Fibroblast of lung (primary cell): ENCODE data around the gene STXBP2. TPM values are rescaled to one million over a fixed set of nuclear protein-coding genes. Genes with fewer than 3 reads are reported as not detected.
A peak's percentile ranks its signal among the peaks of the same experiment; 100 is the strongest.

Experiments used
- DNase-seq, 2 donors: peaks; one replicate each; pipeline versions ENCODE4 v3.0.0 to v3.0.0-alpha.2; 2010; ENCODE audit warnings: low read depth in 2 of 2
- H2AFZ ChIP-seq: 2 replicates; pipeline ENCODE4 v1.5.1; 2012; ENCODE audit warnings: low read length, control low read depth, inconsistent platforms
- H3K27ac ChIP-seq: 2 replicates; pipeline ENCODE4 v1.5.1; 2011; ENCODE audit warnings: low read length, control low read depth; ENCODE audit not compliant: insufficient read depth
- H3K27me3 ChIP-seq: 2 replicates; pipeline ENCODE4 v1.5.1; 2011; ENCODE audit warnings: mild to moderate bottlenecking, low read length; ENCODE audit not compliant: control insufficient read depth, insufficient read depth
- H3K36me3 ChIP-seq: 2 replicates; pipeline ENCODE4 v1.5.1; 2011; ENCODE audit warnings: low read length; ENCODE audit not compliant: control insufficient read depth, insufficient read depth
- H3K4me1 ChIP-seq: 2 replicates; pipeline ENCODE4 v1.5.1; 2011; ENCODE audit warnings: low read length; ENCODE audit not compliant: control insufficient read depth, insufficient read depth; ENCODE audit errors: extremely low read depth
- H3K4me2 ChIP-seq: 2 replicates; pipeline ENCODE4 v1.5.1; 2011; ENCODE audit warnings: low read length, control low read depth; ENCODE audit not compliant: insufficient read depth; ENCODE audit errors: extremely low read depth
- H3K4me3 ChIP-seq, 4 experiments: fragments of 200-600 bp in 1 of 4; sonication (generic) in 1 of 4; replicated peaks in 1 of 4; 2 replicates each; pipeline ENCODE4 v1.5.1; 2011 to 2016; ENCODE audit warnings: low read length in 4 of 4, low read depth in 3 of 4, mild to moderate bottlenecking in 3 of 4, control low read depth in 2 of 4, inconsistent platforms in 1 of 4, mixed read lengths in 1 of 4; ENCODE audit not compliant: insufficient read depth in 1 of 4; ENCODE audit errors: control extremely low read depth in 1 of 4
- H3K79me2 ChIP-seq: 2 replicates; pipeline ENCODE4 v1.5.1; 2012; ENCODE audit warnings: mild to moderate bottlenecking, low read length, inconsistent platforms; ENCODE audit not compliant: control insufficient read depth, insufficient read depth
- H3K9ac ChIP-seq: 2 replicates; pipeline ENCODE4 v1.5.1; 2011; ENCODE audit warnings: mild to moderate bottlenecking, low read length, control low read depth; ENCODE audit not compliant: insufficient read depth
- H3K9me3 ChIP-seq: 2 replicates; pipeline ENCODE4 v1.5.1; 2012; ENCODE audit warnings: low read depth, low read length; ENCODE audit not compliant: control insufficient read depth, insufficient read depth
- H4K20me1 ChIP-seq: 2 replicates; pipeline ENCODE4 v1.5.1; 2011; ENCODE audit warnings: low read length; ENCODE audit not compliant: control insufficient read depth, insufficient read depth; ENCODE audit errors: extremely low read depth
- CTCF ChIP-seq, 2 donors: IDR thresholded peaks in 1 of 2; conservative IDR thresholded peaks in 1 of 2; 1 replicate in 1 of 2; 2 replicates in 1 of 2; pipeline ENCODE4 v1.5.1; 2011 to 2012; ENCODE audit warnings: low read length in 2 of 2, control low read depth in 1 of 2, inconsistent platforms in 1 of 2, low read depth in 1 of 2, mild to moderate bottlenecking in 1 of 2
- EZH2 ChIP-seq: IDR thresholded peaks from 2 replicates; pipeline ENCODE4 v1.5.1; 2012; ENCODE audit warnings: low read length, control low read depth, mild to moderate bottlenecking; ENCODE audit errors: missing control alignments
- polyA plus RNA-seq, 2 donors: library from polyadenylated mRNA; depleted of rRNA in 1 of 2; stranded (reverse) in 1 of 2; unstranded in 1 of 2; fragments of >200 nt; gene quantifications; 2 replicates each; pipeline ENCODE4 v1.2.1, GENCODE V29; 2011 to 2012; ENCODE audit warnings: missing spikeins in 1 of 2
- total RNA-seq: library from RNA; depleted of rRNA; stranded (reverse); fragments of >200 nt; gene quantifications from 2 replicates; pipeline ENCODE4 v1.2.1, GENCODE V29; 2014

Gene STXBP2
- total and polyA plus RNA-seq, 2 donors (not counting 1 experiment from before 2014, with no cell fraction given) = 4.6 TPM

- H2AFZ ChIP-seq = no peak overlapping the region
- no peaks in the 10 kb centered on the region for H3K27me3 ChIP-seq
- no peak overlapping the region for H3K4me2 ChIP-seq
- H3K36me3 ChIP-seq = peaks cover 20% of the 10 kb centered on the region
- no peak overlapping the region for H3K9ac ChIP-seq
- no peak overlapping the region for H3K27ac ChIP-seq
- no peaks in the 10 kb centered on the region for H4K20me1 ChIP-seq
- no peak for TF ChIP-seq EZH2
- no peak for TF ChIP-seq CTCF (conservative IDR thresholded peaks at IDR 0.05 in 1 of 2, IDR thresholded peaks at IDR 0.05 in 1 of 2; ENCODE audit: low read depth in 1 of 2, low read length in 2 of 2)
- DNase-seq = no peak
- H3K4me3 ChIP-seq = no peak overlapping the region
- no peaks in the 10 kb centered on the region for H3K9me3 ChIP-seq
- H3K4me1 ChIP-seq = peaks cover 9% of the 10 kb centered on the region
- peaks cover 45% of the 10 kb centered on the region for H3K79me2 ChIP-seq
These were observed 11.0 kb upstream of the STXBP2 start for GRCh38 chr19:7625763-7626372.

GRCh38 chr19:7627166-7627565 lies 9.7 kb upstream of the STXBP2 start:
- Histone ChIP-seq H3K4me2 (no peak overlapping the region), H3K9ac (no peak overlapping the region), H3K79me2 (peaks cover 45% of the 10 kb centered on the region), H3K9me3 (no peaks in the 10 kb centered on the region), H4K20me1 (no peaks in the 10 kb centered on the region), H3K27ac (no peak overlapping the region), H3K4me1 (peaks cover 9% of the 10 kb centered on the region), H3K27me3 (no peaks in the 10 kb centered on the region), H3K36me3 (peaks cover 16% of the 10 kb centered on the region), H3K4me3 (no peak overlapping the region), H2AFZ (no peak overlapping the region)
- no peak for TF ChIP-seq CTCF (conservative IDR thresholded peaks at IDR 0.05 in 1 of 2, IDR thresholded peaks at IDR 0.05 in 1 of 2; ENCODE audit: low read depth in 1 of 2, low read length in 2 of 2)
- TF ChIP-seq EZH2 = no peak
- DNase-seq = no peak

- H2AFZ ChIP-seq = peak overlapping the region; percentile 60
- H3K27me3 ChIP-seq = no peaks in the 10 kb centered on the region
- peaks cover 45% of the 10 kb centered on the region for H3K79me2 ChIP-seq
- no peaks in the 10 kb centered on the region for H3K9me3 ChIP-seq
- H3K4me1 ChIP-seq = peaks cover 9% of the 10 kb centered on the region
- no peak for DNase-seq
- H3K4me2 ChIP-seq = peak overlapping the region; percentile 99
- H3K4me3 ChIP-seq = peak overlapping the region; percentile 92 to 100 (median 98)
- H3K27ac ChIP-seq = peak overlapping the region; percentile 98
- H3K36me3 ChIP-seq = peaks cover 9% of the 10 kb centered on the region
- peak overlapping the region; percentile 97 for H3K9ac ChIP-seq
- no peak for TF ChIP-seq EZH2
- TF ChIP-seq CTCF (conservative IDR thresholded peaks at IDR 0.05 in 1 of 2, IDR thresholded peaks at IDR 0.05 in 1 of 2; ENCODE audit: low read depth in 1 of 2, low read length in 2 of 2) = no peak
- H4K20me1 ChIP-seq = no peaks in the 10 kb centered on the region
These were observed 8.2 kb upstream of the STXBP2 start for GRCh38 chr19:7628589-7629311.
